SK-N-SH (cell line): ENCODE results near the gene MXI1. TPM values are rescaled to one million over a fixed set of nuclear protein-coding genes. Genes with fewer than 3 reads are reported as not detected.

Source experiments
- CTCF ChIA-PET: fragments of 300-600, 350-600 bp; formaldehyde crosslinking; extraction: SDS; loops from one replicate; lab custom pipeline; 2021; lab: Yijun Ruan, JAX
- POLR2A ChIA-PET: fragments of 350-600 bp; sonication (Branson Sonifier 250); formaldehyde crosslinking; extraction: SDS; loops from one replicate; lab custom pipeline; 2020; ENCODE audit warnings: antibody characterized with exemption, inconsistent platforms; lab: Yijun Ruan, JAX
- DNase-seq: peaks from one replicate; pipeline ENCODE4 v3.0.0; 2012
- H2AFZ ChIP-seq: fragments of 200-600 bp; sonication (generic); 2 replicates; pipeline ENCODE4 v1.8.1; 2016; ENCODE audit warnings: antibody characterized with exemption, mild to moderate bottlenecking, low read depth
- H3F3A ChIP-seq: fragments of 200-600 bp; sonication (generic); replicated peaks from 2 replicates; pipeline ENCODE3; 2016; ENCODE audit warnings: antibody characterized with exemption, mild to moderate bottlenecking; ENCODE audit not compliant: insufficient read depth
- H3K27ac ChIP-seq, 2 experiments: fragments of 200-500 bp in 1 of 2; fragments of 200-600 bp in 1 of 2; sonication (Bioruptor generic) in 1 of 2; sonication (generic), shearing (Covaris generic) in 1 of 2; 2 replicates each; pipeline versions ENCODE4 v1.5.1 to v1.6.1; 2014 to 2016; ENCODE audit warnings: low read depth in 2 of 2, inconsistent platforms in 1 of 2, low read length in 1 of 2, mild to moderate bottlenecking in 1 of 2, mixed read lengths in 1 of 2
- H3K27me3 ChIP-seq: fragments of 200-600 bp; sonication (generic), shearing (Covaris generic); 2 replicates; pipeline ENCODE4 v1.6.1; 2016; ENCODE audit warnings: mixed run types; ENCODE audit not compliant: insufficient read depth
- H3K36me3 ChIP-seq, 2 experiments: fragments of 200-500 bp in 1 of 2; fragments of 200-600 bp in 1 of 2; sonication (Bioruptor generic) in 1 of 2; sonication (generic) in 1 of 2; replicated peaks in 1 of 2; 2 replicates each; pipeline versions ENCODE3 to v1.5.1; 2014 to 2016; ENCODE audit warnings: low read length in 1 of 2, mild to moderate bottlenecking in 1 of 2; ENCODE audit not compliant: insufficient read depth in 2 of 2, control insufficient read depth in 1 of 2
- H3K4me1 ChIP-seq, 2 experiments: fragments of 200-500 bp in 1 of 2; fragments of 200-600 bp in 1 of 2; sonication (Bioruptor generic) in 1 of 2; sonication (generic), shearing (Covaris generic) in 1 of 2; 2 replicates each; pipeline versions ENCODE4 v1.5.1 to v1.6.1; 2014 to 2016; ENCODE audit warnings: low read depth in 1 of 2, low read length in 1 of 2, mixed run types in 1 of 2; ENCODE audit not compliant: insufficient read depth in 2 of 2, control insufficient read depth in 1 of 2
- H3K4me2 ChIP-seq: fragments of 200-600 bp; sonication (generic), shearing (Covaris generic); 2 replicates; pipeline ENCODE4 v1.6.1; 2017; ENCODE audit warnings: mixed run types
- H3K4me3 ChIP-seq, 2 experiments: fragments of 200-500 bp in 1 of 2; fragments of 200-600 bp in 1 of 2; sonication (Bioruptor generic) in 1 of 2; sonication (generic), shearing (Covaris generic) in 1 of 2; 2 replicates each; pipeline versions ENCODE4 v1.5.1 to v1.8.1; 2014 to 2016; ENCODE audit warnings: low read depth in 2 of 2, inconsistent platforms in 1 of 2, low read length in 1 of 2, mild to moderate bottlenecking in 1 of 2, mixed read lengths in 1 of 2, moderate library complexity in 1 of 2
- H3K79me2 ChIP-seq: fragments of 200-600 bp; sonication (generic); 2 replicates; pipeline ENCODE4 v1.8.1; 2017; ENCODE audit warnings: mild to moderate bottlenecking; ENCODE audit not compliant: insufficient read depth
- H3K9ac ChIP-seq: fragments of 200-600 bp; sonication (generic); 2 replicates; pipeline ENCODE4 v1.6.1; 2017; ENCODE audit warnings: mixed run types
- H3K9me2 ChIP-seq: fragments of 200-600 bp; sonication (generic); 2 replicates; pipeline ENCODE4 v1.6.1; 2017; ENCODE audit warnings: mixed run types
- H3K9me3 ChIP-seq: fragments of 200-600 bp; sonication (generic); 2 replicates; pipeline ENCODE4 v1.6.1; 2017; ENCODE audit warnings: mixed run types, mild to moderate bottlenecking, moderate library complexity
- H4K20me1 ChIP-seq: fragments of 200-600 bp; sonication (generic); 2 replicates; pipeline ENCODE4 v1.6.1; 2017; ENCODE audit warnings: mild to moderate bottlenecking, mixed run types; ENCODE audit not compliant: insufficient read depth
- CHD2 ChIP-seq: fragments of 150-350 bp; IDR thresholded peaks from 2 replicates; pipeline ENCODE4 v1.6.1; 2018; ENCODE audit warnings: low read length; ENCODE audit not compliant: partially characterized antibody
- CTCF ChIP-seq: fragments of 200-600 bp; sonication (generic); IDR thresholded peaks from 2 replicates; pipeline ENCODE4 v1.6.1; 2017; ENCODE audit warnings: antibody characterized with exemption, mild to moderate bottlenecking, moderate library complexity
- ELF1 ChIP-seq: IDR thresholded peaks from 2 replicates; pipeline ENCODE4 v1.4.0; 2012
- EZH2phosphoT487 ChIP-seq: fragments of 200-600 bp; sonication (generic); IDR thresholded peaks from 2 replicates; pipeline ENCODE4 v1.6.1; 2017; ENCODE audit warnings: low read depth, mixed run types, mild to moderate bottlenecking, antibody characterized with exemption, moderate library complexity, borderline replicate concordance
- IRF3 ChIP-seq: fragments of 150-350 bp; IDR thresholded peaks from 2 replicates; pipeline ENCODE4 v1.6.1; 2016; ENCODE audit warnings: mild to moderate bottlenecking, low read depth, low read length
- MXI1 ChIP-seq: IDR thresholded peaks from 2 replicates; pipeline ENCODE4 v1.6.1; 2012; ENCODE audit warnings: mild to moderate bottlenecking, low read depth, low read length, improper control_type of control experiment
- NRF1 ChIP-seq: IDR thresholded peaks from 2 replicates; pipeline ENCODE4 v1.6.1; 2012; ENCODE audit warnings: low read depth, mild to moderate bottlenecking, low read length
- PBX3 ChIP-seq: IDR thresholded peaks from 2 replicates; pipeline ENCODE4; 2012
- POLR2AphosphoS5 ChIP-seq: IDR thresholded peaks from 2 replicates; pipeline ENCODE4 v1.6.1; 2012; ENCODE audit warnings: low read depth, low read length
- RCOR1 ChIP-seq: fragments of 150-350 bp; IDR thresholded peaks from 2 replicates; pipeline ENCODE4 v1.6.1; 2017; ENCODE audit warnings: antibody characterized with exemption, low read length
- REST ChIP-seq: IDR thresholded peaks from 2 replicates; pipeline ENCODE4 v1.6.1; 2012; ENCODE audit warnings: mild to moderate bottlenecking, low read depth, low read length, moderate library complexity
- RXRA ChIP-seq: IDR thresholded peaks from 2 replicates; pipeline ENCODE4 v1.4.0; 2012; ENCODE audit warnings: low read depth, mild to moderate bottlenecking, borderline replicate concordance
- SMC3 ChIP-seq: IDR thresholded peaks from 2 replicates; pipeline ENCODE4 v1.6.1; 2012; ENCODE audit warnings: low read depth, low read length, improper control_type of control experiment
- TAF1 ChIP-seq: IDR thresholded peaks from 2 replicates; pipeline ENCODE4 v1.6.1; 2012; ENCODE audit warnings: low read depth, mild to moderate bottlenecking, low read length, moderate library complexity, borderline replicate concordance
- USF1 ChIP-seq: IDR thresholded peaks from 2 replicates; pipeline ENCODE4 v1.4.0; 2012; ENCODE audit warnings: low read depth, borderline replicate concordance
- USF2 ChIP-seq: fragments of 150-350 bp; IDR thresholded peaks from 2 replicates; pipeline ENCODE4 v1.6.1; 2017; ENCODE audit warnings: antibody characterized with exemption, low read length, low read depth, borderline replicate concordance
- ZBTB33 ChIP-seq: IDR thresholded peaks from 2 replicates; pipeline ENCODE4 v1.4.0; 2012; ENCODE audit warnings: low read depth, borderline replicate concordance
- WGBS: methylation state at CpG from one replicate; pipeline ENCODE4 v1.1.6; 2017; ENCODE audit warnings: low lambda C conversion rate; 5-methylcytosine and 5-hydroxymethylcytosine counted together
- polyA plus RNA-seq, 3 experiments: library from polyadenylated mRNA; depleted of rRNA; stranded (reverse); fragments of >200 nt; gene quantifications; 2 replicates each; pipeline ENCODE4 v1.2.3, GENCODE V29; 2012

Gene MXI1
- polyA plus RNA-seq, 1 of the 3 experiments (the other 2 are of a cell fraction) = 13.8 TPM

GRCh38 chr10:110219884-110220283, 12.5 kb downstream of the MXI1 start:
- ChIA-PET POLR2A (no interaction called here), CTCF (interaction anchor here (0.7 to 6.0 kb wide), 7 partner anchors 11 to 82 kb away, joined by 3 to 32 read pairs (median 4); no protein-coding TSS in a partner anchor)
- Histone ChIP-seq H3K27me3 (no peaks in the 10 kb centered on the region), H3K79me2 (no peaks in the 10 kb centered on the region), H3K4me3 (no peak overlapping the region), H3K9ac (no peak overlapping the region), H2AFZ (no peak overlapping the region), H3K27ac (no peak overlapping the region), H3K4me1 (peaks cover 0 to 4% of the 10 kb centered on the region in 2 experiments; a peak in 1 of 4 replicates), H3F3A (no peaks in the 10 kb centered on the region), H4K20me1 (no peaks in the 10 kb centered on the region), H3K4me2 (no peak overlapping the region), H3K9me3 (no peaks in the 10 kb centered on the region), H3K9me2 (no peaks in the 10 kb centered on the region), H3K36me3 (no peaks in the 10 kb centered on the region)
- DNase-seq = no peak
- TF ChIP-seq RCOR1 (no peak), PBX3 (no peak), TAF1 (no peak), USF1 (no peak), CTCF (no peak), MXI1 (no peak), ELF1 (no peak), EZH2phosphoT487 (no peak), POLR2AphosphoS5 (no peak), RXRA (no peak), REST (no peak), NRF1 (no peak), SMC3 (no peak), USF2 (no peak), CHD2 (no peak), IRF3 (no peak), ZBTB33 (no peak)
- WGBS = 88% methylated on average over 7 of the region's 7 CpGs
